ENCODE measurements around the gene SMIM5.
"Not testable (repeated sequence)": the region's sequence is repeated elsewhere in the genome, so short reads cannot be mapped to it uniquely, and the experiment has no call there.

Gene SMIM5

GRCh38 chr17:75632863-75633485, at the start of gene SMIM5:
SMIM5 (plus strand) TSS chr17:75633434; CDS start chr17:75640202, 6,768 bp downstream.
- peak; percentile 94 for DNase-seq (ENCODE audit: low spot score)

DNA sequence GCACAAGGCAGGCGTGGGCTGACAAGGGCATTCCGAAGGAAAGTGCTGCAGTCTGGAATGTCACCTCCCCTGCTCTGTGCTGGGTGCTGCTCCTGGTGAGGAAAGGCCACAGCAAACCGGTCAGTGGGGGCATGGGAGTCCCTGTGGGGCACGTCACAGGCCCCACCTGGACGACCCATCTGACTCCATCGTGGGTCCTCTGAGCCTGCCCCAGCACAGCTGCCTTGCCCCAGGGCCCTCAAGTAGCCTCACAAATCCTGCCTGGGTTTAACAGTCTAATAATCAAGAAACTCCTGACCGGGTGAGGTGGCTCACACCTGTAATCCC, 48.4 kb upstream of the SMIM5 start:
- DNase-seq (ENCODE audit: low spot score): no peak

DNA sequence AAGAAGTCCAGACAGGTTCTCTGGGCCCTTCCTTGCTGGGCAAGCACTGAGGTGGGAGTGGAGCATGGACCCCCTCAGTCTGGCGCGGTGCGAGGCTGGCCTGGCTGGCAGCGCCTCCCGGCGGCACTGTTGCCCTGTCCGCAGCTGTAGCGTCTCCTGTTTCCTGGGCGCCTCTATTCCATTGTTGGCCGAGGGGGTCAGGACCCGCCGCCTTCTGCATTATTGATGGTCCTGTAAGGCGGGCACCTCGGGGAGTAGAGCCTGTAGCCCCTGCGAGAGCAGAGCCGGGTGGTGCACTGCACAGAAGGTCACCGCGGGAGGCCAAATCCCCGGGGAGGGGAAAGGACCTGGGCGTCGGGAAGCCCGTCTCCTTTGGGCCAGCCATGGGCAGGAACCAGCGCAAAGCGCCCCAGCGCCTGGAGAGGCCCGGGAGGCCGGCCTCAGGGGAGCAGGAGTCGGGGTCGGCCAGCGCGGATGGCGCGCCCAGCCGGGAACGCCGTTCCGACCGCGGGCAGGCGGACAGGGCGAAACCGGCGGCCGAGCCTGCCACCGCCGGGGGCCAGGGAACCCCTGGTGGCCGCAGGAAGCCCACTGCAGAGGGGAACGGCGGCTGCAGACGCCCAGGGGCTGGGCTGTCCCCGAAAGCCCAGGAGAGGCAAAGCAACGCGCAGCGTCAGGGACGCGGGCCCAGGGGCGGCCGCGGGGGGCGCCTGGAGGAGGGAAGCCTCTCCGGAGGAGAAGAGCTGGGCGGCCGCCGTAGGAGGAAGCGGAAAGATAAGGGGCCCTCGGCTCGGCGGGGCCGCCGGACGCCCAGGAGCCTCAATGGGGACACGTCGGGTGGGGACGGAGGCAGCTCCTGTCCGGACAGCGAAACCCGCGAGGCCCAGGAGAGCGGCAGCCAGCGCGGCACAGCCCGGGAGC, 45.3 kb upstream of the SMIM5 start, which contains the start of gene MYO15B:
MYO15B (plus strand) TSS at position 126 of the 921 bp plus-strand sequence; CDS start at position 384, 258 bp downstream.
- no peak for DNase-seq (ENCODE audit: low spot score)

- DNase-seq (ENCODE audit: low spot score): no peak
Measured at GRCh38 chr17:75588596-75589011, 44.6 kb upstream of the SMIM5 start.

DNA sequence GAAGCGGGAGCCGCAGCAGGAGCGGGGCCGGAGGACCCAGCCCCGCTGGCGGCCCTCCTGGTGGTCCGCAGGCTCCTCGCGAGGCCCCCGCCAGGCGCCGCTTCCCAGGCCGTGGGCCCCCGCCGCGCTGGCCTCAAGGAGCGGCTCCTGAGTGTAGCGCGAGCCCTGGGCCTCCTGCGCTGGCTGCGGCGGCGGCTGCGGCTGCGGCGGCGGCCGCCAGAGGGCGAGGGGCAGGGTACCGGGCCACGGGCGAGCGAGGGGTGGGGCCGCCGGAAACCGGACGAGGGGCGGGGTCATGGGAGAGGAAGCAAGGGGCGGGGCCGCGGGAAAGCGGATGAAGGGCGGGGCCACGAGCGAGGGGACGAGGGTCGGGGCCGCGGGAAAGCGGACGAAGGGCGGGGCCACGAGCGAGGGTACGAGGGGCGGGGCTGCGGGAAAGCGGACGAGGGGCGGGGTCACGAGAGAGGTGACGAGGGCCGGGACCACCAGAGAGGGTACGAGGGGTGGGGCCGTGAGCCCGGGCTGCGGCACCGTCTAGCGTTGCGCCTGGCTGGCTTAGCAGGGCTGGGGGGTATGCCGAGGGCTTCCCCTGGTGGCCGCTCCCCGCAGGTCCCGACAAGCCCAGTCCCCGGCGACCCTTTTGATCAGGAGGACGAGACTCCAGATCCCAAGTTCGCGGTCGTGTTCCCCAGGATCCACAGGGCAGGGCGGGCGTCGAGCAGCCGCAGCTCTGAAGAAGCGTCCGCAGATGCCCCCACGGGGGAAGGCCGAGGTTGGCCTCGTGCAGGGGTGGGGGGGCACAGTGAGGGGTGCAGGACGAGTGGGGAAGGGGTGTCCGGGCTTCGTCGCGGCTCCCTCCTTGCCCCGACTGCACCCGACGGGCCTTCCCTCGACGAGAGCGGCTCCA, 44.0 kb upstream of the SMIM5 start:
- peak; percentile 86 for DNase-seq (ENCODE audit: low spot score)

DNA sequence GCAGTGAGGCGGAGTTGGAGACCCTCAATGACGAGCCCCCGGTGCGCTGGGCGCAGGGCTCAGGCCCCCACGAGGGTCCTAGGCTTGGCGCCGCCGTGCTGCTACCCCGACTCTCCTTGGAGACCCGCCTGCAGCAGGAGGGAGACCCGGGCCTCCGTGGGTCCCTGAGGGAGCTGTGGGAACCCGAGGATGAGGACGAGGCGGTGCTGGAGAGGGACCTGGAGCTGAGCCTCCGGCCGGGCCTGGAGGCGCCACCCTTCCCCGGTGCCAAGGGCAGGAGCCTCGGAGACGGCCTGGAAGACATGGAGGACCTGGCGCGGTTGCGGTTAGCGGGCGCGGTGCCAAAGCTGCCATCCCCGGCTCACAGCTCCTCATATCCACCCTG, 43.3 kb upstream of the SMIM5 start:
- DNase-seq (ENCODE audit: low spot score): no peak

DNA sequence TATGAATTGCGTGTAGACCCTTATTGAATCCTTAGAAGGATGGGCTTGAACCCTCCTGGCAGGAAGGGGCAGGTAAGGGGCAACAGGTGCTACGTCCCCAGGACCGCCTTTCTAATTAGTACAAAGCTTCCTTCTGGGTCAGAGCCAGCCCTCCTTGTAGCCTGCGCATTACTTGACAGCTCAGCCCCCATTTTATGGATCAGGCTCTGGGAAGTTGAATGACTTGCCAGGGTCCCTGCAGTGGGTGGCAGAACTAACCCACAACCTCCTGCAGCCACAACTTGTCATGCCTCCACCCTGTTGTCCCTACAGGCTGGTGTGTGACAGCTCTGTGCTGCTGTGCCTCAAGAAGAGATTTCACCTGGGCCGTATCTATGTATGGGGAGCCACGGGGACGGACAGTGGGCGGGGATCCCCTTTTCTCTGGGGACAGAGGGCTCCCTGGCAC, 42.9 kb upstream of the SMIM5 start:
- no peak for DNase-seq (ENCODE audit: low spot score)

- DNase-seq (ENCODE audit: low spot score): no peak
Measured at GRCh38 chr17:75590849-75591721, 42.1 kb upstream of the SMIM5 start.

DNA sequence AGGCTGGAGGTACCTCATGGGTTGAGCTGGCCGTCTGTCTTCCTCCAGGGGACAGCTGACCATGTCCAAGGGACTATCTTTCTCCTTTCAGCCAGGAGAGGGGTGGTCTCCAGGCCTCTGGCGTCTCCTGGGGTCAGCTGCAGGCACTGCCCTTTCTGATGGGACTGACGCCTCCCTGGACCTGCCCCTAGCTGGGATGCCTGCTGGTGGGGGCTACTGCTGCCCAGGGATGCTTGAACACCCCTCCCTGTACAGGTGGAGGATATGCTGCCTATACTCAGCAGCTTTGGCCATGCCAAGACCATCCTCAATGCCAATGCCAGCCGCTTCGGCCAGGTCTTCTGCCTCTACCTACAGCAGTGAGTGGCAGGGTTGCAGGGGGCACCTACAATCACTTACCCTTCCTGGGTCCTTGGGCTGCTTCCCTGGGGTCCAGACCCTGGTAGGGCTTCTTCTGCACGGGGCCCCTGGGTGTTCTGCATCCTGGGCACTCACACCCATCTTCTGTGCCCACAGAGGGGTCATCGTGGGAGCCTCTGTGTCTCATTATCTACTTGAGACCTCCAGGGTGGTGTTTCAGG, 41.4 kb upstream of the SMIM5 start:
- no peak for DNase-seq (ENCODE audit: low spot score)

DNA sequence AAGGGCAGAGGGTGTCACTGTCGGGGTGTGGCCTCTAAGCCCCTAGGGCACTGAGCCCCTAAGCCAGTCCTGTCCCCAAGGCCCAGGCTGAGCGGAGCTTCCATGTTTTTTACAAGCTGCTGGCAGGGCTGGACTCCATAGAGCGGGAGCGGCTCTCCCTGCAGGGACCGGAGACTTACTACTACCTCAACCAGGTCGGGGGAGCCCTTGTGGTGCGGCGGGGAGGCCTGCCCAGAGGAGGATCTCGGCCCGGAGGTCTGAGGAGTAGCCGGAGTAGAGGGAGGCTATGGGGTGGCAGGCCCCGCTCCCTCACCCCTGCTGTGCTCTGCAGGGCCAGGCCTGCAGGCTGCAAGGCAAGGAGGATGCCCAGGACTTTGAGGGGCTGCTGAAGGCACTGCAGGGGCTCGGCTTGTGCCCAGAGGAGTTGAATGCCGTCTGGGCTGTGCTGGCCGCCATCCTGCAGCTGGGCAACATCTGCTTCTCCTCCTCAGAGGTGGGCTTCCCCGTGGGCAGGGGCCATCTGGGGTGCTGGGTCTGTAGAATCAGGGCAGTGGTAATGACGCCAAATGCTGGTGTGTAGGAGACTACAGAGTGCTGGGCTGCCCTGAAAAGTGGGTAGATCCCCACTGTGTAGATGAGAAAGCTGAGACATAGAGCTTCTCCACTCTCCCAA, 40.8 kb upstream of the SMIM5 start:
- DNase-seq (ENCODE audit: low spot score): no peak

- DNase-seq (ENCODE audit: low spot score): not testable (repeated sequence)
Measured at GRCh38 chr17:75593430-75593829, 39.8 kb upstream of the SMIM5 start.

DNA sequence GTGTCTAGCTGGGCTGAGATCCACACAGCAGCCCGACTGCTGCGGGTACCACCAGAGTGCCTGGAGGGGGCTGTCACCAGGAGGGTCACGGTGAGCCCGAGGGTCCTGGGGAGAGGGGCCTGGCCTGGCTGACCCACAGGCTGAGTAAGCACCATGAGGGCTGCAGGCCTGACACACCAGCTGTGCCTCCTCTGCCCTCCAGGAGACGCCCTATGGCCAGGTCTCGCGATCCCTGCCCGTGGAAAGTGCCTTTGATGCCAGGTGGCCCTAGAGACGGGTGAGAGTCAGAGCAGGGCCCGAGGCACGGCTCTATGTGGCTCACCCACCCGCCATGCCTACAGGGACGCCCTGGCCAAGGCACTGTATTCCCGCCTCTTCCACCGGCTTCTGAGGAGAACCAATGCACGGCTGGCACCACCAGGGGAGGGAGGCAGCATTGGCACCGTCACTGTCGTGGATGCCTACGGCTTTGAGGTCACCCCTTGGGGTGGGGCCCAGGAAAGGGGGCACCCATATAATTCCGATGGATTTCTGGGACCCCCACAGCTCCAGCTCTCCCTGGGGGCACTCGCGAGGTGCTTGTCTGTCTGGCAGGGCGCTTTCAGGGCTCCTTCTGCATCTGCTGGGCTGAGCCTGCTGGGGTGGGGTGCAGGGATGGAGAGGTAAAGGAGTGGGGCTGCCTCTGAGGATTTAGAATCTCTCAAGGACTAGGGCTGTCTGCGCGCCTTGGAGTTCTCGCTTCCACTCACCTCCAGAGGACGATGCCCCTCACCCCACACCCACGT, 38.5 kb upstream of the SMIM5 start:
- no peak for DNase-seq (ENCODE audit: low spot score)

GRCh38 chr17:75595284-75595919, 37.8 kb upstream of the SMIM5 start:
- no peak for DNase-seq (ENCODE audit: low spot score)

- DNase-seq (ENCODE audit: low spot score): no peak
Measured at GRCh38 chr17:75595920-75596313, 37.3 kb upstream of the SMIM5 start.

- DNase-seq (ENCODE audit: low spot score): no peak
Measured at GRCh38 chr17:75596320-75597087, 36.7 kb upstream of the SMIM5 start.

- DNase-seq (ENCODE audit: low spot score): peak; percentile 73
Measured at GRCh38 chr17:75601057-75601987, 31.9 kb upstream of the SMIM5 start.

DNA sequence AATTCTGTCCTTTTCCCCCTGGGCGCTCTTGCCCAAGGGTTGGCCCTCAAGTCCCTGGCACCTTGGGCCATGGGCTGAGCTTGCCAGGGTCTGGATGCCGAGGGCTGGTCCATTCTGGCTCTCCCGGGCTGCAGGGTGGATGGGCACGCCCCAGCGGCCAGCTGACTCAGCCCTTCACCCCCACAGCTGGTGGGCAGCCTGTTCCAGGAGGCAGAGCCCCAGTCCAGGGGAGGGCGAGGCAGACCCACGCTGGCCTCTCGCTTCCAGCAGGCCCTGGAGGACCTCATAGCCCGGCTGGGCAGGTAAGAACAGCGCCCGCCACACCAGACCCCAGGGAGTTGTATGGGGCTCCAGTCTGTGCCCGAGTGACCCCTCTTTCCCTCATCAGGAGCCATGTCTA, 30.6 kb upstream of the SMIM5 start:
- peak; percentile 21 for DNase-seq (ENCODE audit: low spot score)

Measured in kidney tubule cell (primary cell).